Measurements from ENCODE around the gene SYNGAP1. TPM values are rescaled to one million over a fixed set of nuclear protein-coding genes. Genes with fewer than 3 reads are reported as not detected.
"Not testable (repeated sequence)": the region's sequence is repeated elsewhere in the genome, so short reads cannot be mapped to it uniquely, and the experiment has no call there.

SYNGAP1 gene
- total RNA-seq (ENCODE audit: unreplicated experiment), result 48.6 TPM
- long read RNA-seq, result 0 reads

GRCh38 chr6:33419580-33420490 is at the start of gene SYNGAP1:
TSS of gene SYNGAP1 (plus strand) at chr6:33420065. CDS start at chr6:33420265, 200 bp downstream.
- Mint-ChIP-seq H3K36me3 (ENCODE audit: low read depth, unreplicated experiment) (peaks cover 26% of the 10 kb centered on the region), H3K4me1 (ENCODE audit: unreplicated experiment) (peaks cover 57% of the 10 kb centered on the region), H3K9me3 (ENCODE audit: unreplicated experiment) (no peaks in the 10 kb centered on the region), H3K4me3 (ENCODE audit: unreplicated experiment) (peak within 1 kb of the TSS; percentile 87), H3K27me3 (ENCODE audit: unreplicated experiment) (peaks cover 19% of the 10 kb centered on the region), H3K27ac (ENCODE audit: unreplicated experiment) (peak within 1 kb of the TSS; percentile 97)
- DNase-seq (ENCODE audit: low spot score), result no peak
- TF ChIP-seq CTCF (IDR thresholded peaks at IDR 0.05; ENCODE audit: unreplicated experiment), result no peak

- H3K27me3 Mint-ChIP-seq (ENCODE audit: unreplicated experiment); H3K36me3 Mint-ChIP-seq (ENCODE audit: low read depth, unreplicated experiment); H3K27ac Mint-ChIP-seq (ENCODE audit: unreplicated experiment); DNase-seq (ENCODE audit: low spot score); H3K9me3 Mint-ChIP-seq (ENCODE audit: unreplicated experiment); H3K4me3 Mint-ChIP-seq (ENCODE audit: unreplicated experiment); H3K4me1 Mint-ChIP-seq (ENCODE audit: unreplicated experiment): not testable (repeated sequence)
Observed at GRCh38 chr6:33371901-33372300, 48.0 kb upstream of the SYNGAP1 start.

- DNase-seq (ENCODE audit: low spot score), result no peak
- Mint-ChIP-seq H3K9me3 (ENCODE audit: unreplicated experiment) (no peaks in the 10 kb centered on the region), H3K27me3 (ENCODE audit: unreplicated experiment) (no peaks in the 10 kb centered on the region), H3K4me3 (ENCODE audit: unreplicated experiment) (no peak overlapping the region), H3K36me3 (ENCODE audit: low read depth, unreplicated experiment) (no peaks in the 10 kb centered on the region), H3K27ac (ENCODE audit: unreplicated experiment) (no peak overlapping the region), H3K4me1 (ENCODE audit: unreplicated experiment) (no peaks in the 10 kb centered on the region)
- no peak for TF ChIP-seq CTCF (IDR thresholded peaks at IDR 0.05; ENCODE audit: unreplicated experiment)
Observed at GRCh38 chr6:33372526-33373123, 47.2 kb upstream of the SYNGAP1 start.

GRCh38 chr6:33373960-33374910 is 45.6 kb upstream of the SYNGAP1 start:
- Mint-ChIP-seq H3K36me3 (ENCODE audit: low read depth, unreplicated experiment) (no peaks in the 10 kb centered on the region), H3K9me3 (ENCODE audit: unreplicated experiment) (no peaks in the 10 kb centered on the region), H3K27me3 (ENCODE audit: unreplicated experiment) (no peaks in the 10 kb centered on the region), H3K4me1 (ENCODE audit: unreplicated experiment) (no peaks in the 10 kb centered on the region), H3K4me3 (ENCODE audit: unreplicated experiment) (no peak overlapping the region), H3K27ac (ENCODE audit: unreplicated experiment) (no peak overlapping the region)
- TF ChIP-seq CTCF (IDR thresholded peaks at IDR 0.05; ENCODE audit: unreplicated experiment), result no peak
- no peak for DNase-seq (ENCODE audit: low spot score)

GRCh38 chr6:33375143-33375671 is 44.7 kb upstream of the SYNGAP1 start:
- H3K36me3 Mint-ChIP-seq (ENCODE audit: low read depth, unreplicated experiment), result no peaks in the 10 kb centered on the region
- no peak overlapping the region for H3K27ac Mint-ChIP-seq (ENCODE audit: unreplicated experiment)
- TF ChIP-seq CTCF (IDR thresholded peaks at IDR 0.05; ENCODE audit: unreplicated experiment), result no peak
- no peak overlapping the region for H3K4me3 Mint-ChIP-seq (ENCODE audit: unreplicated experiment)
- no peak for DNase-seq (ENCODE audit: low spot score)
- no peaks in the 10 kb centered on the region for H3K4me1 Mint-ChIP-seq (ENCODE audit: unreplicated experiment)
- H3K9me3 Mint-ChIP-seq (ENCODE audit: unreplicated experiment), result no peaks in the 10 kb centered on the region
- no peaks in the 10 kb centered on the region for H3K27me3 Mint-ChIP-seq (ENCODE audit: unreplicated experiment)
